SIG-M5 (cell line): Measurements from ENCODE around the gene UBE3A.
"Not testable (repeated sequence)": the region's sequence is repeated elsewhere in the genome, so short reads cannot be mapped to it uniquely, and the experiment has no call there.

ENCODE experiments used
- DNase-seq: peaks from one replicate; lab custom pipeline; 2025; lab: John Stamatoyannopoulos, UW

The UBE3A gene

GRCh38 chr15:25437777-25438600 is 835 bp downstream of the UBE3A start:
- no peak for DNase-seq

DNA sequence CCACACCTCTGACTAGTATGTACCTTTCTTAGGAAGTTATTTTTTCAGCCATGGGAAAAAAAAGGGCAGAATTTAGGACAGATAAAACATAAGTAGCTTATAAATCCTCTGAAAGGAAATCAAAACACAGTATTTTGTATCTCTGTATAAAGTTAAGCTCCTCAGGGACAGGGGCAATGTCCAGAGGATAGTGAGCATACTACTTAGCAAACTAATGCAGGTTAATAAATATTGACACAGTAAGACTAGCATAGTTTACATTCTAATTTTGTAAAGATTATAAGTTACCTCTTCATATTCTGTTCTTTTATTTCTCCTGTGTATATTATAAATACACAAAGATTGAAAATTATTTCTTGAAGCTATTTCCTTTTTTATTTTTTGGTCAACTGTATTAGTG is 2.1 kb downstream of the UBE3A start:
- no peak for DNase-seq

DNA sequence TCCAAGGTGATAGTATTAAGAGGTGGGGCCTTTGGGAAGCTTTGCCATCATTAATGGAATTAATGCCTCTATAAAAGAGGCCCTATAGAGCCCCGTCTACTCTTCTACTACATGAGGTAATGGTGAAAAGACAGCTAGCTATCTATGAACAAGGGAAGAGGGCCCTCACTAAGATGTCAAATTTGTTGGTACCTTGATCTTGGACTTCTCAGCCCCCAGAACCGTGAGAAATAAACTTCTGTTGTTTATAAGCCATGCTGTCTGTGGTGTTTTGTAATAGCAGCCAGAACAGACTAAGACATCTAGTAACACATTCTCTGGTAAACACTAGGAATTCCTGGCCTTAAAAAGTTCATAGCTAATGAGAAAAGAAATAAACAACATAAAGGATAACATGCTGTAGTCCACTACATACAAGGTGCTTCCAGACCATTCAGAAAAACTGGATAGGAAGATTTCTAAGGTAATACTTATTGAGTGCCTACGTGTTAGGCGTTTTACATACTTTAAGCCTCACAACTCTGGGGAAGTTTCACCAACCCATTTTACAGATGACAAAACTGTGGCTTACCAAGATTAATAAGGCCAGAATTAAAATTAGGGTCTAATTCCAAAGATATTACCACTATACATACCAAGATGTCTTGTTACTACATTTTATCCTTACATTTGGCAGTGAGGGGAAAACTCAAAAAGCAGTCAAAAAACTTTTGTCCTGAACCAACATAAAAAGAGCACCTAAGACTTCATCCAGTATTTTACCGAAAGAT is 3.2 kb downstream of the UBE3A start:
- no peak for DNase-seq

- no peak for DNase-seq
Measured at GRCh38 chr15:25433118-25433865, 5.5 kb downstream of the UBE3A start.

DNA sequence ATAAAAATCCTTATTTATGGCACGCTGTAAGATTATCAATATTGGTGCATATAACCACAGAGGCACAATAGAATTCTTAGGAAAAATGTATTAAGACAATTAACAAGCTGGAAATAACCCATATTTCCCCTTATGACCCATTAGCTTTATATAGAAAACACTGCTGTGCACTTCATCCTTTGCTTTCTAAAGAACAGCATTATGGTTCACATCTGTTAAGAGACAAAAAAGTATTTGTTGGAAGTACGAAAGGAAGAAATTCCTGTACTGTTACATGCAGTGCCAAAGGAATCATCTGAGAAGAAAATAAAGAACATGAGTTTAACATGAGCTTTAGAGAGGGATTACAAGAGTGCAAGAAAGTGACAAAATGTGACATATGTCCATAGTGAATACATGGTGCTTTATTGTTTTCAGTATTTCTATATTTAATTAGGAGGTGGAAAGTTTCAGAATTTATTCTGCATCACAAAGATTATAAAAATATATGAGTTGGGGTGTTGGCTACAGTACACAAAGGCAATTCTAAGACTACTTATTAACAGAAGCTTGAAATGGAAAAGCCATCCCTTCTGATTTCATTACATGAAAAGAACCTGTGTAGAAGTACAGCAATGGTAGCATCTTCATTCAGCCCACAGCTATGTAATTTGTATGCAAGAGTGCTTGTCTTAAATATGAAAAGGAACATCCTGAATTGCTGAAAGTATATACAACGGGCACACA is 6.8 kb downstream of the UBE3A start:
- no peak for DNase-seq

GRCh38 chr15:25427861-25428260 is 11.0 kb downstream of the UBE3A start:
- no peak for DNase-seq

DNA sequence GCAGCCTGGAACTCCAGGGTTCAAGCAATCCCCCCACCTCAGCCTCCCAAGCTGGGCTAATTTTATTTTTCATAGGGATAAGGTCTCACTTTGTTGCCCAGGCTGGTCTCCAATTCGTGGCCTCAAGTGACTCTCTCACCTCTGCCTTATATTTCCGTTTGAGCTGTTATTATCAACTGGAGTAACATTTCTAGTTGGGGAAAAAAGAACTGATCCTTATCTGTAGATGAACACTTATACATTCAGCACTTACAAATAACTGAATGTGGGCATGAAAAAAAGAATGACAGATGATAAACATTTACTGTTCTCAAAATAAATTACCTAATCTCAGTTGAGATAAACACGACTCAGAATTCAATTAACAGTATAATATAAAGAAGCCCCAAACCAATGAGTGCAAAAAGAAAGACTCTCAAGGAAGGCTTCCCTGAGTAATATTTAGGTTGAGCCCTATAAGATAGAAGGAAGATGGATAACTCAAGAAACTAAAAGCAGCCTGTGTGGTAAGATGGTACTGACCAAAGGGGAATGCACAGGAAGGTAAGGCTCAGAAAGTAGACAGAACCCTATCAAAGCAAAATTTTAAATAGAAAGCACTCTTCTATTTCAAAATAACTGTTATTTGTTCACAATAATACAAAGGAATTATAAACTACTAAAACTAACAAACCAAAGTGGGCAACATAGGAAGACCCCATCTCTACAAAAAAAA is 11.8 kb downstream of the UBE3A start:
- no peak for DNase-seq

GRCh38 chr15:25424073-25424472 is 14.8 kb downstream of the UBE3A start:
- DNase-seq, result no peak

DNA sequence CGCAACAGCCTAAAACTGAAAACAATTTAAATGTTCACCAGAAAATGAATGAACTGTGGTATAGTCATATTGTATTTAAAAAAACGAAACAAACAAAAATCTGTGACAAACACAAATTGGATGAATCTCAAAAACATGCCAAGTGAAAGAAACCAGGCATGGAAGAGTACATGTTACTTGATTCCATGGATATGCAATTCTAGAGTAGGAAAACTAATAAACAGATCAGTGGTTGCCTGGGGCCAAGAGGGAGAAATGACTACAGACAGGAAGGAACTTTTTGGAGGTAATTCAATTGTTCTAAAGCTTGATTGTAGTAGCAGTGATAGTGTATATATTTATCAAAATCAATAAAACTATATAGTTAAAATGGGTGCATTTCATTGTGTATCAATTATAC is 16.8 kb downstream of the UBE3A start:
- no peak for DNase-seq

- no peak for DNase-seq
Measured at GRCh38 chr15:25418202-25418601, 20.6 kb downstream of the UBE3A start.

DNA sequence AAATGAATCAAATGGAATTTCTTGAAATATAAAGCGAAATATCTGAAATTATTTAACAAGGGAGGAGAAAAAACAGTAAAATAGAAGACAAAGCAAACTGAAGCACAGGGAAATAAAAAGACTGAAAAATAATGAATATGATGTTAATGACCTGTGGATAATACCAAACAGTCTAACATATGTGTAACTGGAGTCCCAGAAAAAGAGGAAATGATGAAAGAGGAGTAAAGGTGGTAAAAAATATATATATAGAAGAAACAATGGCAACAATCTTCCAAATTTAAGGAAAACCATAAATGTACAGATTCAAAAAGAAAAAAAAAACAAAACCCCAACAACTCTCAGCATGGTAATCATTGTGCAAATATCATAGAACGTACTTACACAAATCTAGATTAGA is 21.2 kb downstream of the UBE3A start:
- no peak for DNase-seq

DNA sequence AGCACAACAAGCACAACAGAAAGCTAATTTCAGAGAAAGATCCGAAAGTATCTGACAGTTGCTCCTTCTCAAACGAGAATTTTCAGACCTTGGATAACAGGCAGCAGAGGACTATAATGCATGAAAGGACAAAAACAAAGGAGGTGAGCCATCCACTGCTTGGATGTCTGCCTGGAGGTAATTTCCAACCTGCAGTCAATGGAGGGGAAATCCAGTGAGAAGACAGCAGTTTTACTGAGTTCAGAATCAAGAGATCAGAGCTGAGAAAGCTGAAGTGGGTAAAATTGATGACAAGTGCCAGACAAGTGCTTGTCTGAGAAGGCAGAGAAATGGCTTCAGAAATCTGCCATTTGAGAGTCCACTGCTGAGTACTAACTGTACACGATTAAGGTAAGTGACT is 22.1 kb downstream of the UBE3A start:
- DNase-seq, result no peak

GRCh38 chr15:25415707-25416106 is 23.1 kb downstream of the UBE3A start:
- DNase-seq, result no peak

GRCh38 chr15:25415217-25415616 is 23.6 kb downstream of the UBE3A start:
- DNase-seq, result no peak

GRCh38 chr15:25410649-25411048 is 28.2 kb downstream of the UBE3A start:
- no peak for DNase-seq

- DNase-seq, result not testable (repeated sequence)
Measured at GRCh38 chr15:25409731-25410130, 29.1 kb downstream of the UBE3A start.

DNA sequence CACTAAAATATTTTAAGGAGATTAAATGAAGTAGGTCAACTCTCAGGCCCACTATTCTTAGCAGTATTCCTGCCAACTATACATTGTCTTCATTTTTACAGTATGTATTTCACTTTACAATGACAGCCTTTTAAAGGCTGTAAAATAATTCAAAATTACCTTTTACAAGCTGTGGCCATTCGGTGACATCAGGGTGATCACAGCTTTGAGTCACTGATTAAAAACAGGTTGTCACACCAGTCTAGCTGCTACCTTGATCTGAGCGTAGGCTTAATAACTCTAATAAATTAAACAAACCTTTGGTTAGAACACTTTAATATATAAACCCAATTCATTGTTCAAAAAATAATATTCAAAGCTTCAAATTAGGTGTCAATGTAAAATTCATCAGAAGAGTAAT is 29.9 kb downstream of the UBE3A start:
- no peak for DNase-seq

DNA sequence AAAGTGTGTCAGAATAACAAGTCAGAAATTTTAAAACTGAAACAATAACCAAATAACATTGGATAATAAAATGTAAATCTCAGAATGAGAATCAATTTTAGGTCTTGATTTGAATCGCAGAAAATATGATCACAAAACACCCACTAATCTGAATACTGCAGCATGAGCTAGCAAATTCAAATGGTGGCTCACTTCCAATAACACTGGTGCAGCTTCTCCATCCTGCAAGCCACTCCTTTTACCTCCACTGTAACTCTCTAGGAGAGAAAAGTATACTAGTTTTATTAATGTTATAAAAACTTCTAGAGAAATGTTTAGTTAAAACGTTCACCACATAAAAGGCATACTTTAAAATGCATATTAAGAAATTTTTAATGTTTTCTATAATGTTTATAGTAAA is 30.4 kb downstream of the UBE3A start:
- DNase-seq, result no peak

GRCh38 chr15:25407950-25408349 is 30.9 kb downstream of the UBE3A start:
- DNase-seq, result no peak

- DNase-seq, result no peak
Measured at GRCh38 chr15:25406846-25407245, 32.0 kb downstream of the UBE3A start.

- DNase-seq, result no peak
Measured at GRCh38 chr15:25406261-25406660, 32.6 kb downstream of the UBE3A start.
